GM19468 (cell line): ENCODE data around the gene NANOG.
"Not testable (repeated sequence)": the region's sequence is repeated elsewhere in the genome, so short reads cannot be mapped to it uniquely, and the experiment has no call there.

Source experiments
- ATAC-seq: cut with Tn5 transposase; IDR thresholded peaks from one replicate; pipeline ENCODE4 v1.9.1; 2021; ENCODE audit warnings: mild to moderate bottlenecking, moderate library complexity, moderate number of reproducible peaks; ENCODE audit not compliant: unreplicated experiment; ENCODE audit errors: extremely low read depth

The NANOG gene

DNA sequence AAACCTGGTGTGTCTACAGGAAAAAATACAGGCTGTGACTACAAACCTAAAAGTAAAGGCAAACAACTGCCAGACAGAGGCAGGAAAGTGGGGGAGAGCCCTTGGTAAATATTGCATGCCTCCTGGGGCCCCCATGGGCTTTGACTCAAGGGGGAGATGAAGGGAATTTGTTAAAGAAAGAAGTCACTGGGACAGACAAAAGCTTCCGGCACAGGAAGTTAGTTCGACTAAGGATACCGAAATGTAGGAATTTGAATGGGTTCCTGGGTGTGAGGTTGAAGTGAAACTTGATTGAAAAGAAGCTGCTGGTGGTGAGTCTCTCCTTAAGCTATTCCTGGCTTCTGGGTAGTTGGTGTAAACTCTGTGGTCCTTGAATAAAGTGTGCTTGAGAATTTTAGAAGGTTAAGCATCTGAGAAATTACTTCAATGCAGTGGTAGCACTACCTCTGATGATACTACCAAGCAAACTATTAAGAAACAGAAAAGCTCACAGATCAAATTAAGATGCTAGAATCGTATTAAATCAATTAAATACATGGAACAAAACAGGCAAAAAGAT, 9.6 kb downstream of the NANOG start:
- ATAC-seq: not testable (repeated sequence)

DNA sequence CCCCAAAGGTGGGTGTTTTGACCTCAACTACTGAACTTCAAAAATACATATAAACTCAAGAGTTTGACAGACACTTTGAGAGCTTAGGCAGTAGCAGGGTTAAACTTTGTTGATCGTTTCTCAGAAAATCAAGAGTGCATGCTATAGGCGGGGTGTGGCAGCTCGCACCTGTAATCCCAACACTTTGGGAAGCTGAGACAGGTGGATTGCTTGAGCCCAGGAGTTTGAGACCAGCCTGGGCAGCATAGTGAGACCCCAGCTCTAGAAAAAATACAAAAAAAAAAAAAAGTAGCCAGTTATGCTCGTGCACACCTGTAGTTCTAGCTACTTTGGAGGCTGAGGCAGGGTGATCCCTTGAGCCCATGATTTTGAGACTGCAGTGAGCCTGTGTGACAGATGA, 12.3 kb downstream of the NANOG start:
- no peak for ATAC-seq

DNA sequence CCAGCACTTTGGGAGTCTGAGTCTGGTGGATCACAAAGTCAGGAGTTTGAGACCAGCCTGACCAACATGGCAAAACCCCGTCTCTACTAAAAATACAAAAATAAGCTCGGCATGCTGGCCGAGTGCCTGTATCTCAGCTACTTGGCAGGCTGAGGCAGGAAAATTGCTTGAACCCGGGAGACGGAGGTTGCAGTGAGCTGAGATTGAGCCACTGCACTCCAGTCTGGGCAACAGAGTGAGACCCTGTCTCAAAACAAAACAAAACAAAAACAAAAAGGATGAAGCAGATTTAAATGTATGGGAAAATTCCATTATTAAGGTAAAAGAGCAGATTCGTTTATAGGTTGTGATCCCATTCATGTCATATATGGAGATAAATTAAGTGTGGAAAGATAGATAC, 17.1 kb downstream of the NANOG start:
- not testable (repeated sequence) for ATAC-seq

DNA sequence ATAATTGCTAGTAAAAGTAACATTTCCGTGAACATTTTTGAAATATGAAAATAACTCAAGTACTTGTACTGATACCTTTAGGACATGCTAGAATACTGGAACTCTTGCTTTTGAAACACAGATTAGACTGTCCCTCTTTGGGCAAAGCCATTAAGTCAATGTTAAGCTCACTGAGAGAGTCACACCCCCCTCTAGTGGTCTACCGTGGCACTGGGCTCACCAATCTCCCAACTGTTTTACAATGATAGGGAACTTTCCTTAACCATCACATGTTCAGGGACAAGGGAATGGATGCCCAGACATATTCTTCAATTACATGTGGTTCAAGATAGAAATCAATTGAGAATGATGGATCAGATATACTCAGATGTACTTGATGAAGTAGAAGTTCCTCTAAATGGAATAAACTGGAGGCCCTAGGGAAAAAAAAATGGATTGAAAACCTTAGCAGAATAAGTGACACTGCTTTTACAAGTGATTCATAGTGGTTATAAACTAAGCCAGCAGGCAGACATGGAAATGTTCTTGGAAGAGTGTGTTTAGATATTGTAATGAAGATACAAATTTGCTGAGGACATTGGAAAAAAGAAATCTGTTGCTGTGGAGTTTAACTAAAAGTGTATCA, 17.8 kb downstream of the NANOG start:
- ATAC-seq: no peak

DNA sequence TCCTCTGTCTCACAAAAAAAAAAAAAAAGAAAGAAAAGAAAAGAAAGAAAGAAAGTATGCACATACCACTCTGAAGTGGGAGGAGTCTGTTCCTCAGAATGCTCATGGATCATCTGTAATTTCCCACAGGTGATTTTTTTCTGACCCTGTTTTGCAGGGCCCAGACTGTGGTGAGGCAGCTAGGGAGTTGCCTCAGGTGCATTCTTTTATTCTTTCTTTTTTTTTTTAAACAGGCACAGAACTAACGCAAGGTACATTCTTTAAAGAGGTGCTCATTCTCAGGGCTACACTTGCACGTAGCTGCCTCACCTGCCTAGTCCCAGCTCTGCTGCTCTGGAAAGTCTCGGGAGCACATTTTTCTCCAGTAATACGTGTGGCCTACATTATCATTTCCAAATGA, 36.6 kb downstream of the NANOG start:
- ATAC-seq: not testable (repeated sequence)

DNA sequence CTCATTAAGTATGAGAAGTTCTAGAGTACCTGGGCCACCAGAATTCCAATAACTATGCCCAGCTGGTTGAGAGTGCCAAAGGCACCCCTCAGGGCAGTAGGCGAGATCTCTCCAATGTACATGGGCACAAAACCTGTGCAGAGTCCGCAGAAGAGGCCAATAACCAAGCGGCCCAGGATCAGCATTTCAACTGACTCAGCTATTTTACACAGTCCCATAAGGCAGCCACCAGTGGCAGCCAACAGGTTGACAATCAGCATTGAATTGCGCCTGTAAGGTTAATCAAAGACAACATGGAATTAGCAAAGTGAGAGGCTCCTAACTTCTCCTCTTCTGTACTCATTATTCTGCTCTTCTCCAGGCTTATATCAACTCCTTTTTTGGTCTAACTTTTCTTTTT, 40.5 kb downstream of the NANOG start:
- not testable (repeated sequence) for ATAC-seq

DNA sequence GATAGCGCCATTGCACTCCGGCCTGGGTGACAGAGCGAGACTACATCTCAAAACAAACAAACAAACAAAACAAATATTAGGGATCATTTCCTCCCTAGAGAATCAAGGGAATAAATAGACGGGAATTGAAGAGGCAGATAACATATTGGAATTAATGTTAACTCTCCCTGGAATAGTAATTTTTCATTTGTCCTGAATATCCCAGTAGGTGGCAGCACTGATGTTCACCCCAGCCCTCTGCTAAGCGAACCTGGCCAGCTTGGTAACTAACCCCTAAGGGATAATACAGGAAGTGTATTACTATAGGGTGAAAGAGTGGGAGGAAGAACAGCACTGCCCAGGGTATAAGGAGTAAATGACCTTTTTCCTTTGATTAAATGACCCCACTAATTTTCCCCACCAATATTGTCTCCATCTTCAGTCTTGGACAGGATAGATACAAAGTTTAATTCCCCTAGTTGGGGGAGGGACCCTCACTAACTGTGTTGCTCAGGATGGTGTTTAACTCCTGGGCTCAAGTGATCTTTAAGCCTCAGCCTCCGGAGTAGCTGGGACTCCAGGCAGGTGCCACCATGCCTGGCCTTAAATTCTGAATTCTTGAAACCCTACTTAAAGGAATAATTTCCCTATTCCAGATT, 43.0 kb downstream of the NANOG start:
- no peak for ATAC-seq

DNA sequence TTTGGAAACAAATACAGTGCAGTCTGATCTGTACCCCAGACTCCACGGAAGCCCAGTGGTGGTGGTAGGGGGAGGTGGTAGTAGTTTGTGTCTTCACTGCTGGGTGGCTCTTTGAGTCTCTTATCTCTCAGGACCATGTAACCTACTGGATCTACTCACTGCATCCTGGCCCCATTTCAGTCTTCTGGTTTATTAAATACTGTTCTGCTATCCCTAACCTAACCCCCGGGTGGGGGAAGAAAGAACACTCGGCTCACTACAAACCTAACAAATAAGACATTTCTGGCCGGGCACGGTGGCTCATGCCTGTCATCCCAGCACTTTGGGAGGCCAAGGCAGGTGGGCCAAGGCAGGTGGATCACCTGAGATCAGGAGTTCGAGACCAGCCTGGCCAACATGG, 44.0 kb downstream of the NANOG start:
- ATAC-seq: not testable (repeated sequence)

DNA sequence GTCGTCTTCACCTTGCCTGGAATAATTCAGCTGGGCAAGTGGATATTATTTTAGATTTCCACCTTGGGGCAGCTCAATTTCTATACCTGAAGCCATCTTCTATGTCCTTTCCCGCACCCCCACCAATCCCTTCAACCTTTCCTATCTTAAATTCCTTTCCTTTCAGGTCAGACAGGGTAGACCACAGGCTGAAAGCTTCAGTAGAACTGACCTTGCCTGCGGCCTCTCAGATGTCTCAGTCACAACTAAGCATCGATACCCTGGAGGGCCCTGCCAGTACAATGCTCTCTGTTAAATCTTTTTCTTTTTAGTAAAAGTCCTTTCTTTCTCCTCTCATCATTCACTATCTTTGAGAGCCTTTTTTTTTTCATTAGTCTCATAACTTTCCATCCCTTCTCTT, 44.6 kb downstream of the NANOG start:
- no peak for ATAC-seq

DNA sequence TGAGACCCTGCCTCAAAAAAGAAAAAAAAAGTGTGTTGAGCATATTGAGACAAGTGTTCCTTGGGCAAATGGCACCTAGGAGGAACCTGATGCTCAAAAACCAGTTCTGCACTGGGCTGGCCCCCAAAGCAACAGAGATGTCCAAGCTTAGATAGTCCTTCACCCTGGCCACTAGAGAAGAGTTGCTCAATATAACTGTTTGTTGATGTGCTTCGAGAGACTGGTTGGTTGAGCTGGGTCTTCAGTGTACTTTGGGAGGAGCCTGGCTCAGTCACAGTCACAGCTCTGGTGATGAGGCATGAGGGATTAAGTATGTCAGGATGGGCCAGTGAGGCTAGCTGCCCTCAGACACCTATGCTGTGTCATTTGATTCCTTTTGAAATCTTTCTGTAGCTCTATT, 45.5 kb downstream of the NANOG start:
- no peak for ATAC-seq

DNA sequence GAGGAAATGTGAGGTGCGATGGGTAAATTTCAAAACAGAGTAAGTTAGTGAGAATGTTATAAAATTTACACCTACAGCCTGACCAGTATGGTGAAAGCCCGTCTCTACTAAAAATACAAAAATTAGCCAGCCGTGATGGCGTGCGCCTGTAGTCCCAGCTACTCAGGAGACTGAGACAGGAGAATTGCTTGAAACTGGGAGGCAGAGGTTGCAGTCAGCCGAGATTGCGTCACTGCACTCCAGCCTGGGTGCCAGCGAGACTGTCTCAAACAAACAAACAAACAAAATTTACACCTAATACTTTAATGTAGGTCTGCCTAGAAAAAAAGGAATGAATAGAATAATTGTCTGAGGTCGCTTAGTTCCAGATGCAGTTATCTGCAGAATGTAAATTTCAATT, 45.9 kb downstream of the NANOG start:
- ATAC-seq: no peak

DNA sequence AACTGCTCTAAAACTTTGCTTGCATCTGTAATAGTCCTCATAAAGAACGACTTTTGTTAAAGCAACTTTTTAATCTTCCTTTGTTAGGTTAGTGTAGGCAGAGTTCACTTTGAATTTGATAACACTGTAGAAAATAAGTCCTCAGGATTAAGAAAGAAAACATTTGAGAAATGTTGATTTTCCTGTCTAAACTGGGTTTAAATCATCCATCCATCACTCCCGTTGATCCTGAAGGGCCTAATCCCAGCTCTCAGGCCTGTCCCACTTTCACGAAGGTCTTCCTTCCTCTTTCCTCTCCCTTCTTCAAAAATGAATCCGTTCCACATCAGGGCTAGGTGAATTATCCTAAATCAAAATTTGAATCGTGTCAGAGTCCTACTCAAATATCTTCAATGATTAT, 46.6 kb downstream of the NANOG start:
- ATAC-seq: no peak

DNA sequence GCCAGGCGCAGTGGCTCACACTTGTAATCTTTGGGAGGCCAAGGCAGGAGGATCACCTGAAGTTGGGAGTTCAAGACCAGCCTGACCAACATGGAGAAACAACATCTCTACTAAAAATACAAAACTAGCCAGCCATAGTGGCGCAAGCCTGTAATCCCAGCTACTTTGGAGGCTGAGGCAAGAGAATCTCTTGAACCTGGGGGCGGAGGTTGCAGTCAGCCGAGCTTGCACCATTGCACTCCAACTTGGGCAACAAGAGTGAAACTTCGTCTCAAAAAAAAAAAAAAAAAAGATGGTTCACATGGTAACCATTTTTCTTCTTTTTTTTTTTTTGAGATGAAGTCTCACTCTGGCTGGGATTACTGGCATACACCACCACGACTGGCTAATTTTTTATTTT, 48.2 kb downstream of the NANOG start:
- no peak for ATAC-seq

DNA sequence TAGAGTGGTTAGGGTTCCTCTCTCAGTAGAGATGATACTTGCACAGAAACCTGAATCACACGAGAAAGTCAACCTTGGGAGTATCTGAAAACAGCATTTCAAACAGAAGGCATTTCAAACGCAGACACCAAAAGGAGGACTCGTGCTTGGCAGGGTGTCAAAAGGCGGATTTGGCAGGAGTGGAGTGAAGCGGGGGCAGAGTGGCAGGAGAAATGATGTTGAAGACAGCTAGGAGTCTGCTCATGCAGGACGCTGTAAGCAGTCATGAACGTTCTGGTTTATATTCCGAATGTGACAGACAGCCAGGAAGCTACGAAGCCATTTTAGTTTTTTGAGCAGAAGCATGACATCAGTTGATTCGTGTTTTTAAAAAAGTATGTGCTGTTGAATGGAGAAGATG, 50.0 kb downstream of the NANOG start:
- ATAC-seq: not testable (repeated sequence)

DNA sequence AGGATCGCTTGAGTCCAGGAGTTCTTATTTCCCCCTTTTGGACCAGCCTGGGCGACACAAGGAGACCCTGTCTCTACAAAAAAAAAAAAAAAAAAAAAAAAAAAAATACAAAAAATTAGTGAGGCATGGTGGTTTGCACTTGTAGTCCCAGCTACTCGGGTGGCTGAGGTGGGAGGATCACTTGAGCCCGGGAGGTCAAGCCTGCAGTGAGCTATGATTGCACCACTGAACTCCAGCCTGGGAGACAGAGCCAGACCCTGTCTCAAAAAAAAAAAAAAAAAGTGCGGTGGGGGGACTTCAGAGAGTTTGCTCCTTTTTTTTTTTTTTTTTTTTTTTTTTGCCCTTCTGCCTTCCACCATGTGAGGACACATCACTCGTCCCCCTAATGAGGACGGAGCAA, 50.6 kb downstream of the NANOG start:
- ATAC-seq: not testable (repeated sequence)

DNA sequence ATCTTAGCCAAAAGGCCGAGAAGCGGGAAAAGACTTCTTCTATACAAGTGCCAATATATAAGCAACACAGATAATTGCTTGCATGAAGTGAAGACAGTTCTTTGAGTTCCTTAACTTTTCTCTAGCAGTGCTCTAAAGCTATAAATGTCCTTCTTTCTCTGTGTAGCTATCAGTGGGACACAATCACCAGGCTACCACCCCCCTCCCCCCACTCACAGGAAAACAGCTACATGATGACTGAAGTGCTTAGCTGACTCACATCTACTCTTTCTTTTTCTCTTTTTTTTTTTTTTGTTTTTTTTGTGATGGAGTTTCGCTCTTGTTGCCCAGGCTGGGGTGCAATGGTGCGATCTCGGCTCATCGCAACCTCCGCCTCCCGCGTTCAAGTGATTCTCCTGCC, 53.2 kb downstream of the NANOG start:
- not testable (repeated sequence) for ATAC-seq

DNA sequence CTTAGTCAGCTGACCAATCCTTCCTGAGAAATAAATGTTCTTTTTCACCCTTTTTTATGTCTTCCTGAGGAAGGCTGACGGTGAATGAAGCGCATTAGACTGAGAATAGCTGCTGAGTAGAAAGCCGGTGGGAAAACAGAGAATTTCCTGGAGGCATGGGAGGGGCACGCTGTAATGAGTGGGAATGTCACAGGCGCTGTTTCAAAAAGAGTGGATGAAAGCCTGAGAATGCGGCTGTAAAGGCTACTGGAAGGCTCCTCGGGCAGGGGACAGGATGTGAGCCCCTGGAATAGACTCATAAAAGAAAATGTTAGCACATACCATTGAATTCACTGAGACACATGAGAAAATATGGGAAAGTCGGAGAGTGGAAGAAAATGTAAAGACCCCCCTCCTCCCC, 53.9 kb downstream of the NANOG start:
- ATAC-seq: not testable (repeated sequence)

DNA sequence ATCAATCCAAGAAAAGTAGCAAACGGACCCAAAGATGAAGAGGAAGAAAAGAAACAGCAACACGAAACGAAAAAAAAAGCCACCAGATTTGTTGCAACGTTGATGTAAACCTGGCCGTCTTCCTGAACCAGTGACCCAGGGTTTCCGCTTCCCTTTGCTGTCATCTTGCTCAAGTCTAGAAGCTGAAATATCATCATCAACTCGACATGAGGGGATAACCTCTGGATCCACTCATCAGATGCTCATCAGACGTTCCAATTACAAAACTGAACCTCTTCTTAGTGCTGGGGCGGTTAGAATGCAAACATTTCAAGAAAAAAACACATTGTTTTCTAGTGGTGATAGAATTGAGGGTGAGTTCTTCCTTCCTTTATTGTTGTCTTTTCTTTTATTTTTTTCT, 54.4 kb downstream of the NANOG start:
- not testable (repeated sequence) for ATAC-seq

DNA sequence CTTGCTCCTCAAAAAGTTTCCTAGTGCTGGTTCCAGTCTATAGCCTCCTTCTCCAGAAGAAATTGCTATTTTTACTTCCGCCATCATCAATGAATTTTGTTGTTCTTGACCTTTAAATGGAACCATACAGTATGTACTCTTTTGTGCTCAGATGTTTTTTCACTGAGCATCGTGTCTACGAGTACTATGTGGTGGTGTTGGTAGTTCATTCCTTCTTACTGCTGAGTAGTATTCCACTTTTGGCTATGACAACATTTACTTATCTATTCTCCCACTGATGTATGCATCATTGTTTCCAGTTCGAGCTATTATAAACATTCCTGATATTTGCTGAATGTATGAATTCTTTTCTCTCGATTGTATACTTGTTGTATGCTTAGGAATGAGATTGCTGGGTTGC, 54.9 kb downstream of the NANOG start:
- no peak for ATAC-seq

DNA sequence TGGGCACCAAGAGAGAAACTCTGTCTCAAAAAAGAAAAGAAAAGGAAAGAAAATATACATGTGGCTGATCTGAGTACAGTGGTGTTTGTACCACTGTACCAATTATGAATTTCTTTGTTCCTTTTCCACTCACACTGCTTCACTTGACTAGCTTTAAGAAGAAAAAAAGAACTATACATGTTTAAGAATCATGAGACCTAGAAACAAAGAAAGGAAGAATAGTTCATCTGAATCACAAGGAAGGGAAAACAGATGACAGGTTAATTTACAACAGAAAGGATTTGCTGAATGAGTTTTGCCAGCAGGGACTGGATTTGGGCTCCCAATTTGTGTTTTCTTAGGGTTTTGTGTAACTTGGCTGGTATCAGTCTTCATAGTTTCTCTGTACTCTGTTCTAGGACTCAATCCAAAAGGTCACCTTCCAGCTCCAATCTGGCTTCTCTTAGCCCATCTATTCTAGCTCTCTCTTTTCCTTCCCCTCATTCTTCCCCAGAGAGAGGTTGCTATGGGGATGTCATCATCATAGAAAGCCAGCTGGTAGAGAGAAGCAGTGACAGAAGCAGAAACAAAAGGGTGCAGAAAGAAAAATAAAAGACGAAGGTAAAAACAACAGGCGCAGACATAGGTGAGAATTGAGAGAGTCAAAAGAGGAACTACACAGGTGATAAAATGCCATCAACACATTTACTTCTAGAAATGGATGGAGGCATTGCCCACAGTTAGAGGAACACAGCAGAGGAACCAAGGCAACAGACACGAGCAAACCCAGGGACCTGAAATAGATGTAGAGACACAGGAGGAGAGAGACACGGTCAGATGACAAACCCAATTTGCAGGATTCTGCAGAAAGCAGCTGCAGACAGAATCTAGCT, 58.3 kb downstream of the NANOG start:
- ATAC-seq: not testable (repeated sequence)

DNA sequence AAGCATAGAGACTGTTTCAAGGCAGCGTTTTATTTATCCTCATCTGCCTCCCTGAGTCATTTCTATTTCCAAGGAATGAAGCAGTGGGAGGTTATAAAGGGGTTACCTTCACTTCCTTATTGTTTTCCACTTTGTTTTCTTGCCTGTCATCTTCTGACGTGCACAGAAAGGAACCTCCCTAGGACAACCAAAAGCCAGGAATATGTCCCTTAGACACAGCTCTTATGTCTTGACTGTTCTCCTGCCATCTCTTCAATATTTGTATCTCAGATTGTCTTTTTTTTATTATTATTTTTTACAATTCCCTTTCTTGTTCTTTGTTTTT, 58.9 kb downstream of the NANOG start:
- not testable (repeated sequence) for ATAC-seq
